Astrocyte (in vitro differentiated cells and primary cell): ENCODE results near the gene SPTBN2.

Experiments
- EZH2 ChIP-seq: IDR thresholded peaks from 2 replicates; pipeline ENCODE4 v1.6.1; 2012; ENCODE audit warnings: mild to moderate bottlenecking, low read length, inconsistent platforms; ENCODE audit not compliant: insufficient read depth
- TF ChIP-seq, protein P1 (sequence below): IDR thresholded peaks from 2 replicates; pipeline ENCODE4 v1.5.1; 2011; ENCODE audit warnings: low read depth, mild to moderate bottlenecking, inconsistent platforms, low read length, moderate library complexity; ENCODE audit not compliant: insufficient read depth

DNA sequence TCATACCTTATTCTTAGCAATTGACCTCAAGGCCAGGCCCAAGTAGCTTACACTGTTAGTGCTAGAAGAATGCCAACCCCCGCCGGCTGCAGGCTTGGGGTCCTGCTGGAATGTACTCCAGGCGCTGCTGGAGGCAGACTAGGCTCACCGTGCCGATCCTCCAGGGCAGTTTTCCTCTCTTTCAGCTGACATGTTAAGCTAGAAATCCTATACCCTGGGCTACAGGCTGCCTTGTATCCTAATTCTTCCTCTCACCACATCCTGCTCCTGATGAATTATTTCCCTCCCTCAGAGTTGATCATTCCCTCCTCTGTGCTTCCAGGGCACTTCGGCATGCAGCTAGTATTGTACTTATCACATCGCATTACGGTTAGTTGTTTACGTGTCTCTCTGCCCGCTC lies 3.4 kb downstream of the SPTBN2 start:
- TF ChIP-seq, protein P1, sequence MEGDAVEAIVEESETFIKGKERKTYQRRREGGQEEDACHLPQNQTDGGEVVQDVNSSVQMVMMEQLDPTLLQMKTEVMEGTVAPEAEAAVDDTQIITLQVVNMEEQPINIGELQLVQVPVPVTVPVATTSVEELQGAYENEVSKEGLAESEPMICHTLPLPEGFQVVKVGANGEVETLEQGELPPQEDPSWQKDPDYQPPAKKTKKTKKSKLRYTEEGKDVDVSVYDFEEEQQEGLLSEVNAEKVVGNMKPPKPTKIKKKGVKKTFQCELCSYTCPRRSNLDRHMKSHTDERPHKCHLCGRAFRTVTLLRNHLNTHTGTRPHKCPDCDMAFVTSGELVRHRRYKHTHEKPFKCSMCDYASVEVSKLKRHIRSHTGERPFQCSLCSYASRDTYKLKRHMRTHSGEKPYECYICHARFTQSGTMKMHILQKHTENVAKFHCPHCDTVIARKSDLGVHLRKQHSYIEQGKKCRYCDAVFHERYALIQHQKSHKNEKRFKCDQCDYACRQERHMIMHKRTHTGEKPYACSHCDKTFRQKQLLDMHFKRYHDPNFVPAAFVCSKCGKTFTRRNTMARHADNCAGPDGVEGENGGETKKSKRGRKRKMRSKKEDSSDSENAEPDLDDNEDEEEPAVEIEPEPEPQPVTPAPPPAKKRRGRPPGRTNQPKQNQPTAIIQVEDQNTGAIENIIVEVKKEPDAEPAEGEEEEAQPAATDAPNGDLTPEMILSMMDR = no peak
- no peak for TF ChIP-seq EZH2
